Neural cell (in vitro differentiated cells): ENCODE measurements around the gene PDE4D. TPM values are rescaled to one million over a fixed set of nuclear protein-coding genes. Genes with fewer than 3 reads are reported as not detected.

ENCODE experiments used
- H2AFZ ChIP-seq: fragments of 200-600, 300-800 bp; sonication (generic), shearing (Covaris generic); 2 replicates; pipeline ENCODE4 v1.6.0; 2014; ENCODE audit warnings: low read depth, mild to moderate bottlenecking, antibody characterized with exemption, low read length, moderate library complexity
- H3F3A ChIP-seq: fragments of 200-600 bp; shearing (Covaris generic); 2 replicates; pipeline ENCODE4 v1.6.1; 2016; ENCODE audit warnings: mild to moderate bottlenecking, moderate library complexity, mixed read lengths, antibody characterized with exemption, low read length; ENCODE audit not compliant: insufficient read depth, poor library complexity, severe bottlenecking
- H3K27ac ChIP-seq: fragments of 200-600, 300-800 bp; sonication (generic), shearing (Covaris generic); 2 replicates; pipeline ENCODE4 v1.5.1; 2014; ENCODE audit warnings: mild to moderate bottlenecking, low read length, moderate library complexity
- H3K27me3 ChIP-seq: fragments of 300-800, 200-600 bp; sonication (generic), shearing (Covaris generic); 2 replicates; pipeline ENCODE4 v1.6.0; 2014; ENCODE audit warnings: mild to moderate bottlenecking, low read depth, low read length, moderate library complexity; ENCODE audit not compliant: insufficient read depth
- H3K36me3 ChIP-seq: fragments of 300-800, 200-600 bp; sonication (generic), shearing (Covaris generic); 2 replicates; pipeline ENCODE4 v1.5.1; 2014; ENCODE audit warnings: mild to moderate bottlenecking, antibody characterized with exemption, low read length, moderate library complexity; ENCODE audit not compliant: insufficient read depth
- H3K4me2 ChIP-seq: fragments of 300-800, 200-600 bp; sonication (generic), shearing (Covaris generic); 2 replicates; pipeline ENCODE4 v1.6.0; 2014; ENCODE audit warnings: mild to moderate bottlenecking, low read length
- H3K4me3 ChIP-seq: fragments of 300-800, 200-600 bp; sonication (generic), shearing (Covaris generic); 2 replicates; pipeline ENCODE4 v1.5.1; 2014; ENCODE audit warnings: mild to moderate bottlenecking, low read length, moderate library complexity
- H3K79me2 ChIP-seq: fragments of 200-600 bp; shearing (Covaris generic); replicated peaks from 2 replicates; pipeline ENCODE4 v1.6.0; 2014; ENCODE audit warnings: mild to moderate bottlenecking, low read length, moderate library complexity; ENCODE audit not compliant: insufficient read depth
- H3K9ac ChIP-seq: fragments of 300-800, 200-600 bp; sonication (generic), shearing (Covaris generic); 2 replicates; pipeline ENCODE4 v1.6.1; 2016; ENCODE audit warnings: mild to moderate bottlenecking, low read length, mixed read lengths
- H3K9me2 ChIP-seq: fragments of 200-600 bp; shearing (Covaris generic); 2 replicates; pipeline ENCODE4 v1.6.1; 2016; ENCODE audit warnings: mild to moderate bottlenecking, low read length, mixed read lengths; ENCODE audit not compliant: insufficient read depth
- H3K9me3 ChIP-seq: fragments of 200-600, 300-800 bp; sonication (generic), shearing (Covaris generic); 2 replicates; pipeline ENCODE4 v1.6.1; 2016; ENCODE audit warnings: mild to moderate bottlenecking, mixed run types, low read length, moderate library complexity, mixed read lengths
- H4K20me1 ChIP-seq: fragments of 200-600 bp; shearing (Covaris generic); 2 replicates; pipeline ENCODE4 v1.6.1; 2016; ENCODE audit warnings: mild to moderate bottlenecking, mixed run types; ENCODE audit not compliant: insufficient read depth
- CTCF ChIP-seq: fragments of 450-650 bp; IDR thresholded peaks from 2 replicates; pipeline ENCODE4 v1.5.1; 2014; ENCODE audit warnings: antibody characterized with exemption, mild to moderate bottlenecking, moderate library complexity; ENCODE audit not compliant: poor library complexity, severe bottlenecking
- EP300 ChIP-seq: fragments of 450-650 bp; conservative IDR thresholded peaks from 2 replicates; pipeline ENCODE4 v1.6.1; 2014; ENCODE audit warnings: antibody characterized with exemption, mild to moderate bottlenecking, moderate library complexity; ENCODE audit not compliant: poor library complexity, severe bottlenecking
- EZH2 ChIP-seq: fragments of 200-600, 300-800 bp; shearing (Covaris generic), sonication (generic); IDR thresholded peaks from 2 replicates; pipeline ENCODE4 v1.6.1; 2014; ENCODE audit warnings: antibody characterized with exemption, low read length, borderline replicate concordance, mild to moderate bottlenecking; ENCODE audit not compliant: insufficient read depth, poor library complexity, severe bottlenecking
- MXI1 ChIP-seq: fragments of 450-650 bp; conservative IDR thresholded peaks from 2 replicates; pipeline ENCODE4 v1.6.1; 2014; ENCODE audit warnings: antibody characterized with exemption, mild to moderate bottlenecking; ENCODE audit not compliant: poor library complexity, severe bottlenecking
- POLR2AphosphoS5 ChIP-seq: IDR thresholded peaks from 2 replicates; pipeline ENCODE4 v1.6.1; 2012
- RAD21 ChIP-seq: fragments of 450-650 bp; conservative IDR thresholded peaks from 2 replicates; pipeline ENCODE4 v1.6.1; 2014; ENCODE audit warnings: antibody characterized with exemption, mild to moderate bottlenecking, moderate library complexity
- REST ChIP-seq: IDR thresholded peaks from 2 replicates; pipeline ENCODE4 v1.6.1; 2012; ENCODE audit warnings: borderline replicate concordance
- SMC3 ChIP-seq: fragments of 450-650 bp; conservative IDR thresholded peaks from 2 replicates; pipeline ENCODE4 v1.6.1; 2014; ENCODE audit warnings: antibody characterized with exemption, mild to moderate bottlenecking, moderate library complexity; ENCODE audit not compliant: poor library complexity
- TAF1 ChIP-seq: IDR thresholded peaks from 2 replicates; pipeline ENCODE4 v1.6.1; 2012; ENCODE audit warnings: low read depth
- polyA plus RNA-seq: library from polyadenylated mRNA; depleted of rRNA; stranded (reverse); fragments of >200 nt; gene quantifications from 2 replicates; pipeline ENCODE4 v1.2.3, GENCODE V29; 2014

Gene PDE4D
- polyA plus RNA-seq, 1 donor from 2014 or later: 42.8 TPM

GRCh38 chr5:59027145-59027907 lies 866.2 kb downstream of the PDE4D start:
- Histone ChIP-seq H3F3A (no peaks in the 10 kb centered on the region), H3K4me3 (no peak overlapping the region), H4K20me1 (no peaks in the 10 kb centered on the region), H3K36me3 (no peaks in the 10 kb centered on the region), H3K4me2 (no peak overlapping the region), H3K79me2 (peaks cover 9% of the 10 kb centered on the region), H3K9me3 (no peaks in the 10 kb centered on the region), H3K9ac (no peak overlapping the region), H3K9me2 (no peaks in the 10 kb centered on the region), H2AFZ (no peak overlapping the region), H3K27me3 (no peaks in the 10 kb centered on the region), H3K27ac (no peak overlapping the region)
- TF ChIP-seq EZH2: no peak
- TF ChIP-seq TAF1: no peak
- no peak for TF ChIP-seq CTCF
- no peak for TF ChIP-seq RAD21
- no peak for TF ChIP-seq POLR2AphosphoS5
- TF ChIP-seq MXI1: no peak
- no peak for TF ChIP-seq EP300
- TF ChIP-seq REST: no peak
- TF ChIP-seq SMC3: no peak

GRCh38 chr5:59025734-59026133 lies 867.8 kb downstream of the PDE4D start:
- Histone ChIP-seq H3K9me3 (no peaks in the 10 kb centered on the region), H3K9me2 (no peaks in the 10 kb centered on the region), H3K4me3 (no peak overlapping the region), H3K9ac (no peak overlapping the region), H3K27ac (no peak overlapping the region), H3K36me3 (no peaks in the 10 kb centered on the region), H4K20me1 (no peaks in the 10 kb centered on the region), H3F3A (no peaks in the 10 kb centered on the region), H3K79me2 (peaks cover 9% of the 10 kb centered on the region), H3K27me3 (no peaks in the 10 kb centered on the region), H2AFZ (no peak overlapping the region), H3K4me2 (no peak overlapping the region)
- TF ChIP-seq TAF1: no peak
- no peak for TF ChIP-seq REST
- TF ChIP-seq SMC3: no peak
- no peak for TF ChIP-seq POLR2AphosphoS5
- TF ChIP-seq EP300: no peak
- TF ChIP-seq MXI1: no peak
- no peak for TF ChIP-seq EZH2
- TF ChIP-seq RAD21: no peak
- no peak for TF ChIP-seq CTCF
